Thyroid gland (tissue), 4 donors: ENCODE measurements around the gene NAB1. TPM values are rescaled to one million over a fixed set of nuclear protein-coding genes. Genes with fewer than 3 reads are reported as not detected.

Source experiments
- DNase-seq, 2 donors: peaks; one replicate each; pipeline ENCODE4 v3.0.0-alpha.2; 2019
- H3K27ac ChIP-seq, 3 donors: fragments of 200-600 bp; sonication (generic); 1 replicate in 2 of 3; 2 replicates in 1 of 3; pipeline ENCODE4 v1.5.1; 2016 to 2019; ENCODE audit warnings: mild to moderate bottlenecking in 1 of 3, moderate library complexity in 1 of 3
- H3K27me3 ChIP-seq: fragments of 200-600 bp; sonication (generic); one replicate; pipeline ENCODE4 v1.5.1; 2019
- H3K36me3 ChIP-seq, 2 donors: fragments of 200-600 bp; sonication (generic); one replicate each; pipeline ENCODE4 v1.5.1; 2016 to 2019
- H3K4me1 ChIP-seq, 2 donors: fragments of 200-600 bp; sonication (generic); one replicate each; pipeline ENCODE4 v1.5.1; 2017 to 2019
- H3K4me3 ChIP-seq, 3 donors: fragments of 200-600 bp; sonication (generic); replicated peaks in 1 of 3; 1 replicate in 2 of 3; 2 replicates in 1 of 3; pipeline ENCODE4 v1.5.1; 2016; ENCODE audit warnings: mild to moderate bottlenecking in 1 of 3
- H3K9me3 ChIP-seq: fragments of 200-600 bp; sonication (generic); one replicate; pipeline ENCODE4 v1.5.1; 2017
- POLR2A ChIP-seq, 2 donors: fragments of 450-650 bp; IDR thresholded peaks; one replicate each; pipeline ENCODE4 v1.6.1; 2017; ENCODE audit warnings: antibody characterized with exemption in 2 of 2, mild to moderate bottlenecking in 2 of 2, moderate library complexity in 1 of 2
- WGBS, 2 donors: methylation state at CpG; one replicate each; pipeline ENCODE4 v1.1.5; 2017; 5-methylcytosine and 5-hydroxymethylcytosine counted together
- intact Hi-C: fragments of 100-400 bp; cut with DNase I; formaldehyde crosslinking; loops from one replicate; pipeline ENCODE4 v1.15.1; 2023
- total RNA-seq, 4 donors: library from RNA; depleted of rRNA; stranded (reverse); fragments of >200 nt; gene quantifications; one replicate each; pipeline ENCODE4 v1.2.3, GENCODE V29; 2016
- TF ChIP-seq, protein P1 (sequence below), 6 experiments: fragments of 200-600 bp in 3 of 6; fragments of 450-650 bp in 3 of 6; sonication (generic) in 3 of 6; IDR thresholded peaks; one replicate each; pipeline ENCODE4 v1.5.1; 2016 to 2019; ENCODE audit warnings: antibody characterized with exemption in 6 of 6, mild to moderate bottlenecking in 2 of 6, inconsistent platforms in 1 of 6, moderate library complexity in 1 of 6

Gene NAB1
- total RNA-seq, 4 donors from 2014 or later = 64.1 to 90.8 (median 83.0) TPM

DNA sequence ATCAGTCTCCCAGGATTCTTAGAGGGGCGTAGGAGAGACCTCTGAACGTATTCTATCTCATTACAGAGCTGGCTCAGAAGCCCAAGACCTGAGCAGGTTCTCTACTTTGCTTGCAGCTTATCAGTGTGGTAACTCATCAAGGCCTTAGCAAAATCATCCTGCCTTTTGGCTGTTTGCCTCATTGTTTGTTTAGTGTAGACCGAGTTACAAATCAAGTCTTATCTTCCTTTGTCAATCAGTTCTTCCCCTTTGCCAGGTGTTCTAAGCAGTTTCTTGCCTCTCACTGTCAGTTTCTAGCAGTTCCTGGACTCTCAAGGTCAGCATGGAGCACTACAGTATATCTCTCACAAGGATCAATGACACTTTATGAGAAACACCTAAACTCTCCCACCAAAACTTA lies 30.9 kb upstream of the NAB1 start:
- Histone ChIP-seq H3K36me3 (no peaks in the 10 kb centered on the region), H3K27ac (no peak overlapping the region), H3K4me1 (no peaks in the 10 kb centered on the region), H3K4me3 (no peak overlapping the region), H3K27me3 (no peaks in the 10 kb centered on the region), H3K9me3 (no peaks in the 10 kb centered on the region)
- DNase-seq = no peak
- WGBS, 2 donors = 73 to 80% methylated on average over 3 of the region's 3 CpGs
- no peak for TF ChIP-seq POLR2A (IDR thresholded peaks at IDR 0.05)
- TF ChIP-seq, protein P1, sequence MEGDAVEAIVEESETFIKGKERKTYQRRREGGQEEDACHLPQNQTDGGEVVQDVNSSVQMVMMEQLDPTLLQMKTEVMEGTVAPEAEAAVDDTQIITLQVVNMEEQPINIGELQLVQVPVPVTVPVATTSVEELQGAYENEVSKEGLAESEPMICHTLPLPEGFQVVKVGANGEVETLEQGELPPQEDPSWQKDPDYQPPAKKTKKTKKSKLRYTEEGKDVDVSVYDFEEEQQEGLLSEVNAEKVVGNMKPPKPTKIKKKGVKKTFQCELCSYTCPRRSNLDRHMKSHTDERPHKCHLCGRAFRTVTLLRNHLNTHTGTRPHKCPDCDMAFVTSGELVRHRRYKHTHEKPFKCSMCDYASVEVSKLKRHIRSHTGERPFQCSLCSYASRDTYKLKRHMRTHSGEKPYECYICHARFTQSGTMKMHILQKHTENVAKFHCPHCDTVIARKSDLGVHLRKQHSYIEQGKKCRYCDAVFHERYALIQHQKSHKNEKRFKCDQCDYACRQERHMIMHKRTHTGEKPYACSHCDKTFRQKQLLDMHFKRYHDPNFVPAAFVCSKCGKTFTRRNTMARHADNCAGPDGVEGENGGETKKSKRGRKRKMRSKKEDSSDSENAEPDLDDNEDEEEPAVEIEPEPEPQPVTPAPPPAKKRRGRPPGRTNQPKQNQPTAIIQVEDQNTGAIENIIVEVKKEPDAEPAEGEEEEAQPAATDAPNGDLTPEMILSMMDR (IDR thresholded peaks at IDR 0.05) = no peak
- intact Hi-C loops = no loop called here

DNA sequence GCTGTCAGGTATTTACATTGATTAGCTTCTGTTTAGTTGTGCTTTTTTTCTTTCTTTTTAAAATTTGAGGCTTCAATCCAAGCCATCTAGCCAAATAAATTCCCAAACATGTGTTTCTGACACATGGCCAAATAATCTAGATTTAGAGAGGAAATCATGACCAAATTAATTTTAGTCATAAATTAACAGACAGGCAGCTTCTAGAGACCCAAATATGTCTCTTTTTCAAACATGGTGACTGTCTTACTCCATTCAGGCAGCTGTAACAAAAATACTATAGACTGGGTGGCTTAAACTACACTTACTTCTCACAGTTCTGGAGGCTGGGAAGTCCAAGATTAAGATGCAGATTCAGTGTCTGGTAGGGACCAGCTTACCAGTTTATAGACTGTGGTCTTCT lies 23.2 kb upstream of the NAB1 start:
- Histone ChIP-seq H3K4me3 (no peak overlapping the region), H3K9me3 (no peaks in the 10 kb centered on the region), H3K36me3 (no peaks in the 10 kb centered on the region), H3K27me3 (no peaks in the 10 kb centered on the region), H3K27ac (no peak overlapping the region), H3K4me1 (no peaks in the 10 kb centered on the region)
- TF ChIP-seq, protein P1 (IDR thresholded peaks at IDR 0.05) = no peak
- no peak for TF ChIP-seq POLR2A (IDR thresholded peaks at IDR 0.05)
- no peak for DNase-seq
- intact Hi-C loops = no loop called here

DNA sequence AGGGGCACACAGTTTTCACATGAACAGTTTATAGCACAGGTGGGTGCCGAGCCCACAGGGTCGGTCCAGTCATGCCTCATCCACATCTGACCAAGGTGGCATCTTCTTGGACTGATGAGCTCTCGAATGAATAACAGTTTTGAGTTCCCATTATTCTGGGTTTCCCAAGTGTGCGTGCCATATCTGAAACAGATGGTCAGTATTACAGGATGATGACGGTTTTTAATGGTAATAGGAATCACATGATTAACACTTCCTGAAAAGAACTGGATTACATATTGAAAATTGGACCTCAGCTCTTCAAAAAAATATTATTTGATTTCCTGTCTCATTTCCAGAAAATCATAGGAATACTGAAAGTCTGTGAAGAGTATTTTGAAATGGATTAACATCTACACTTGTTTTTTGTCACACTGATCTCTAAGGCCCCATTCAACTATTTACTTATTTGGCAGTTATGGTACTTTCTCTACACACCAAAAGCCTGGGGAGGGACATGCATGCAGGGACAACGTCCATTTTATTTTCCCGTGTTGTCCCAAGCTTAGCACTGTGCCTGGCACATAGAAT lies 22.2 kb upstream of the NAB1 start:
- Histone ChIP-seq H3K4me3 (no peak overlapping the region), H3K27ac (no peak overlapping the region), H3K27me3 (no peaks in the 10 kb centered on the region), H3K9me3 (no peaks in the 10 kb centered on the region), H3K4me1 (no peaks in the 10 kb centered on the region), H3K36me3 (no peaks in the 10 kb centered on the region)
- intact Hi-C loops = no loop called here
- TF ChIP-seq, protein P1 (IDR thresholded peaks at IDR 0.05) = no peak
- no peak for TF ChIP-seq POLR2A (IDR thresholded peaks at IDR 0.05)
- no peak for DNase-seq
- 77 to 83% methylated on average over 7 of the region's 7 CpGs for WGBS, 2 donors

DNA sequence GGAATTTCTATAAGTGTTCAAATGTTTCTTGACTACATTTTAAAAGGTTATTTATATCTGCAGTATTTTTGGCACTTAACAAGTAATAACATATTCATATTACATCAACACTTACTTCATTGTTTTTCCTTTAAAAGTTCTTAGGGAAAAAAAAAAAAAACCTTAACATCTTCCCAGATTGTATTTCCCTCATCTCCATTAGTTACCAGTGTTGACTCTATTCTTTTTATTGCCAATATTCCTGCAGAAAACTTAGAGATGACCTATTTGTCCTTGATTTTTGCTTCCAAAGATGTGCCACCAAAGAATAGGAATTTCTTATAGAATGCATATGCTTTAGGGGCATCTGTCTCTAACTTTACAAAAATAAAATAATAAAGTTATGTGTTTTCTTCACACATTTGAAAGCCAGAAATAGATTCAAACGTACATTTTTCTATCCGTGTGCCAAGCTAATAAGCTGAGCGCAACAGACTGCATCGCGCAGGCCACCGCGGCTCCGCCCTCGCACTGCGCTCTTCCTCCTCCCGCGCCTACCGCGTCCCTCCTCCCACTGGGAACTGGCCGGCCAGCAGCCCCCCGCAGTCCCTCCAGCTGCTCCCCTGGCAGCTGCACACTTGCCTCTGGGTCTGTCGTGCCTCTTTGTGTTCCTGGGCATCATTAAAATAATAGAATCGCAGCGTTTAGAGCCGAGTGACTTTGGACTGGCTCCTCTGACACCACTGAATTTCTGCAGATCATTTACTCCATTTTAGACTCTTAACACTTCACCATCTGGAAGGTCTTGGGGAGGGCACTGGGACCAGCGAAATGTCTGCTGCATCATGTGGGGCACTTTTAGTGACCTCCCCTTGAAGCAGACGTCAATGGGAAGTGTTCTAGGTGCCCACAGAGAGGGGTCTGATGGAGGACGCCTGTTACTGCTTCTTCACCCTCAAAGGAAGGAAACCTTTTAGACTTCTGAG lies 21.2 kb upstream of the NAB1 start:
- 9% methylated on average over 23 of the region's 23 CpGs for WGBS, 2 donors
- peak overlapping the region in 2 of 3 donors; percentile 8 to 35 for H3K4me3 ChIP-seq
- H3K27ac ChIP-seq = peak overlapping the region in 1 of 3 donors; percentile 47
- H3K9me3 ChIP-seq = no peaks in the 10 kb centered on the region
- no peaks in the 10 kb centered on the region for H3K4me1 ChIP-seq
- no peaks in the 10 kb centered on the region for H3K36me3 ChIP-seq
- intact Hi-C loops = no loop called here
- no peaks in the 10 kb centered on the region for H3K27me3 ChIP-seq
- TF ChIP-seq, protein P1 (IDR thresholded peaks at IDR 0.05) = no peak
- no peak for TF ChIP-seq POLR2A (IDR thresholded peaks at IDR 0.05)
- peak; percentile 35 to 37 for DNase-seq
